ENCODE measurements around the gene CASQ2. TPM values are rescaled to one million over a fixed set of nuclear protein-coding genes. Genes with fewer than 3 reads are reported as not detected.
A peak's percentile ranks its signal among the peaks of the same experiment; 100 is the strongest.

Gene CASQ2
- total and polyA plus RNA-seq, 2 donors (not counting 3 experiments of a cell fraction or from before 2014, with no cell fraction given) = not detected

GRCh38 chr1:115725600-115725999, 42.9 kb downstream of the CASQ2 start:
- H3K9ac ChIP-seq (replicated peaks; ENCODE audit: extremely low read depth, insufficient read depth, low read length) = no peak overlapping the region
- TF ChIP-seq MYC (IDR thresholded peaks at IDR 0.05; ENCODE audit: low read depth, low read length) = no peak
- no peak for TF ChIP-seq POLR2A (IDR thresholded peaks at IDR 0.05; ENCODE audit: low read depth, low read length)
- TF ChIP-seq MAX (IDR thresholded peaks at IDR 0.05; ENCODE audit: insufficient read depth, insufficient read length) = no peak
- no peak for TF ChIP-seq JUN (IDR thresholded peaks at IDR 0.05; ENCODE audit: borderline replicate concordance, insufficient read depth, insufficient read length, low read depth)
- TF ChIP-seq POLR2AphosphoS5 (IDR thresholded peaks at IDR 0.05; ENCODE audit: insufficient read depth, low read depth, low read length) = no peak
- TF ChIP-seq FOS (IDR thresholded peaks at IDR 0.05; ENCODE audit: borderline replicate concordance, insufficient read depth, low read length) = no peak
- no peak for TF ChIP-seq GATA2 (IDR thresholded peaks at IDR 0.05; ENCODE audit: insufficient read depth, insufficient read length, low read depth, low read length)
- TF ChIP-seq EZH2 (IDR thresholded peaks at IDR 0.05; ENCODE audit: borderline replicate concordance, low read depth, low read length, severe bottlenecking) = no peak
- FAIRE-seq = no peak
- H3K4me2 ChIP-seq (ENCODE audit: insufficient read depth, low read length) = no peak overlapping the region
- H3K4me3 ChIP-seq (replicated peaks in 1 of 3; ENCODE audit: insufficient read depth in 1 of 3, low read depth in 1 of 3, low read length in 3 of 3) = no peak overlapping the region
- no peaks in the 10 kb centered on the region for H3K9me1 ChIP-seq (replicated peaks; ENCODE audit: control insufficient read depth, extremely low read depth, insufficient read depth, low read length)
- no TSS peak for BruUV-seq (replicated peaks)
- no peak overlapping the region for H2AFZ ChIP-seq (ENCODE audit: low read depth, low read length)
- H3K27me3 ChIP-seq (ENCODE audit: control insufficient read depth in 2 of 2, insufficient read depth in 2 of 2, low read length in 2 of 2) = no peaks in the 10 kb centered on the region
- no peaks in the 10 kb centered on the region for H3K79me2 ChIP-seq (ENCODE audit: control insufficient read depth, insufficient read depth, low read length)
- peak; percentile 7 for DNase-seq (ENCODE audit: low read depth, low spot score)
- H3K9me3 ChIP-seq (replicated peaks; ENCODE audit: control insufficient read depth, insufficient read depth, low read length) = no peaks in the 10 kb centered on the region
- CTCF ChIA-PET = interaction anchor here (1.2 to 2.3 kb wide), 3 partner anchors 19 to 46 kb away, joined by 3 to 10 read pairs (median 5); no protein-coding TSS in a partner anchor
- intact Hi-C loops (cut with micrococcal nuclease) = no loop called here
- no peaks in the 10 kb centered on the region for H3K4me1 ChIP-seq (ENCODE audit: control insufficient read depth, extremely low read depth, insufficient read depth, low read length)
- H3K36me3 ChIP-seq (ENCODE audit: control insufficient read depth in 2 of 2, extremely low read depth in 1 of 2, insufficient read depth in 2 of 2, low read length in 2 of 2) = no peaks in the 10 kb centered on the region
- H4K20me1 ChIP-seq (replicated peaks; ENCODE audit: control insufficient read depth, extremely low read depth, insufficient read depth, low read length) = no peaks in the 10 kb centered on the region
- dilution Hi-C loops (cut with MboI; ENCODE audit: extremely low pct_ligation_motif_present, low sequenced_read_pairs) = no loop called here
- no peak overlapping the region for H3K27ac ChIP-seq (ENCODE audit: insufficient read depth, low read depth, low read length)
- POLR2A ChIA-PET = no interaction called here

DNA sequence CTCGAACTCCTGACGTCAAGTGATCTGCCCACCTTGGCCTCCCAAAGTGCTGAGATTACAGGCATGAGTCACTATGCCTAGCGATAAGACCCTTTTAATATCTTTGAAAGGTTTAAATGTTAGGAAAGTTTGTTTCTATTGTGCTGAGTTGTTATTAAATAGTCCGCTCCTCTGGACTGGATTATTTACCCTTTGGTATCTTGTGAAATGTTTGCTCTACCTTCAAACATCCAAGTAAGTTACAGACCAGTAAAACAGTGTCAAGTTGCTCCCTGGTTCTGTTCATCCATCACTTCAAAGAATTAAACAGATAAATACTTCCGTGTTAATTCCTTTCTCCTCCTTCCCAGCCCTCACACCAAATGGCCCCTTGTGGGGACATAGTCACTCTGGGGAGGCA, 44.8 kb downstream of the CASQ2 start:
- Histone ChIP-seq H3K79me2 (ENCODE audit: control insufficient read depth, insufficient read depth, low read length) (no peaks in the 10 kb centered on the region), H3K36me3 (ENCODE audit: control insufficient read depth in 2 of 2, extremely low read depth in 1 of 2, insufficient read depth in 2 of 2, low read length in 2 of 2) (no peaks in the 10 kb centered on the region), H3K4me3 (replicated peaks in 1 of 3; ENCODE audit: insufficient read depth in 1 of 3, low read depth in 1 of 3, low read length in 3 of 3) (no peak overlapping the region), H3K9me1 (replicated peaks; ENCODE audit: control insufficient read depth, extremely low read depth, insufficient read depth, low read length) (no peaks in the 10 kb centered on the region), H2AFZ (ENCODE audit: low read depth, low read length) (no peak overlapping the region), H3K4me2 (ENCODE audit: insufficient read depth, low read length) (no peak overlapping the region), H3K27me3 (ENCODE audit: control insufficient read depth in 2 of 2, insufficient read depth in 2 of 2, low read length in 2 of 2) (no peaks in the 10 kb centered on the region), H3K27ac (ENCODE audit: insufficient read depth, low read depth, low read length) (no peak overlapping the region), H3K9me3 (replicated peaks; ENCODE audit: control insufficient read depth, insufficient read depth, low read length) (no peaks in the 10 kb centered on the region), H3K4me1 (ENCODE audit: control insufficient read depth, extremely low read depth, insufficient read depth, low read length) (no peaks in the 10 kb centered on the region), H3K9ac (replicated peaks; ENCODE audit: extremely low read depth, insufficient read depth, low read length) (no peak overlapping the region), H4K20me1 (replicated peaks; ENCODE audit: control insufficient read depth, extremely low read depth, insufficient read depth, low read length) (no peaks in the 10 kb centered on the region)
- CTCF ChIA-PET = interaction anchor here (2.3 kb wide), 1 partner anchor 17 kb away, joined by 10 read pairs; no protein-coding TSS in a partner anchor
- dilution Hi-C loops (cut with MboI; ENCODE audit: extremely low pct_ligation_motif_present, low sequenced_read_pairs) = no loop called here
- TF ChIP-seq MAX (IDR thresholded peaks at IDR 0.05; ENCODE audit: insufficient read depth, insufficient read length) (no peak), POLR2A (IDR thresholded peaks at IDR 0.05; ENCODE audit: low read depth, low read length) (no peak), GATA2 (IDR thresholded peaks at IDR 0.05; ENCODE audit: insufficient read depth, insufficient read length, low read depth, low read length) (no peak), EZH2 (IDR thresholded peaks at IDR 0.05; ENCODE audit: borderline replicate concordance, low read depth, low read length, severe bottlenecking) (no peak)
- TF ChIP-seq, protein P1, sequence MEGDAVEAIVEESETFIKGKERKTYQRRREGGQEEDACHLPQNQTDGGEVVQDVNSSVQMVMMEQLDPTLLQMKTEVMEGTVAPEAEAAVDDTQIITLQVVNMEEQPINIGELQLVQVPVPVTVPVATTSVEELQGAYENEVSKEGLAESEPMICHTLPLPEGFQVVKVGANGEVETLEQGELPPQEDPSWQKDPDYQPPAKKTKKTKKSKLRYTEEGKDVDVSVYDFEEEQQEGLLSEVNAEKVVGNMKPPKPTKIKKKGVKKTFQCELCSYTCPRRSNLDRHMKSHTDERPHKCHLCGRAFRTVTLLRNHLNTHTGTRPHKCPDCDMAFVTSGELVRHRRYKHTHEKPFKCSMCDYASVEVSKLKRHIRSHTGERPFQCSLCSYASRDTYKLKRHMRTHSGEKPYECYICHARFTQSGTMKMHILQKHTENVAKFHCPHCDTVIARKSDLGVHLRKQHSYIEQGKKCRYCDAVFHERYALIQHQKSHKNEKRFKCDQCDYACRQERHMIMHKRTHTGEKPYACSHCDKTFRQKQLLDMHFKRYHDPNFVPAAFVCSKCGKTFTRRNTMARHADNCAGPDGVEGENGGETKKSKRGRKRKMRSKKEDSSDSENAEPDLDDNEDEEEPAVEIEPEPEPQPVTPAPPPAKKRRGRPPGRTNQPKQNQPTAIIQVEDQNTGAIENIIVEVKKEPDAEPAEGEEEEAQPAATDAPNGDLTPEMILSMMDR (IDR thresholded peaks at IDR 0.05; ENCODE audit: extremely low read depth in 1 of 2, insufficient read depth in 1 of 2, low read depth in 1 of 2, low read length in 2 of 2) = no peak
- BruUV-seq (replicated peaks) = no TSS peak
- no peak for DNase-seq (ENCODE audit: low read depth, low spot score)
- no peak for FAIRE-seq
- intact Hi-C loops (cut with micrococcal nuclease) = no loop called here
- POLR2A ChIA-PET = no interaction called here

Data from endothelial cell of umbilical vein (primary cell).